ENCODE measurements around the gene MVB12B.

The MVB12B gene

GRCh38 chr9:126481862-126482261 lies 155.2 kb downstream of the MVB12B start:
- no peak for TF ChIP-seq YY1 (IDR thresholded peaks at IDR 0.05; ENCODE audit: low read depth)
- no peak for TF ChIP-seq TCF12 (IDR thresholded peaks at IDR 0.05; ENCODE audit: low read depth)
- TF ChIP-seq TEAD4 (IDR thresholded peaks at IDR 0.05), result no peak
- TF ChIP-seq ZBTB7A (IDR thresholded peaks at IDR 0.05; ENCODE audit: low read depth), result no peak
- TF ChIP-seq RAD21 (IDR thresholded peaks at IDR 0.05; ENCODE audit: low read depth), result no peak
- no peak for TF ChIP-seq REST (IDR thresholded peaks at IDR 0.05; ENCODE audit: low read depth)
- TF ChIP-seq FOXM1 (IDR thresholded peaks at IDR 0.05; ENCODE audit: borderline replicate concordance, low read depth), result no peak
- TF ChIP-seq EP300 (IDR thresholded peaks at IDR 0.05; ENCODE audit: borderline replicate concordance), result no peak
- no peak for TF ChIP-seq CREB1 (IDR thresholded peaks at IDR 0.05; ENCODE audit: low read depth)
- TF ChIP-seq NFIC (IDR thresholded peaks at IDR 0.05), result no peak
- no peak for TF ChIP-seq TAF1 (IDR thresholded peaks at IDR 0.05; ENCODE audit: low read depth)
- TF ChIP-seq MAX (IDR thresholded peaks at IDR 0.05), result no peak
- TF ChIP-seq USF1 (IDR thresholded peaks at IDR 0.05), result no peak
- TF ChIP-seq EGR1 (IDR thresholded peaks at IDR 0.05), result no peak
- TF ChIP-seq CEBPB (IDR thresholded peaks at IDR 0.05), result no peak

- TF ChIP-seq EP300 (IDR thresholded peaks at IDR 0.05; ENCODE audit: borderline replicate concordance) (no peak), CEBPB (IDR thresholded peaks at IDR 0.05) (no peak), EGR1 (IDR thresholded peaks at IDR 0.05) (no peak), FOXM1 (IDR thresholded peaks at IDR 0.05; ENCODE audit: borderline replicate concordance, low read depth) (no peak), MAX (IDR thresholded peaks at IDR 0.05) (no peak), USF1 (IDR thresholded peaks at IDR 0.05) (no peak), ZBTB7A (IDR thresholded peaks at IDR 0.05; ENCODE audit: low read depth) (no peak), CREB1 (IDR thresholded peaks at IDR 0.05; ENCODE audit: low read depth) (no peak), RAD21 (IDR thresholded peaks at IDR 0.05; ENCODE audit: low read depth) (no peak), TCF12 (IDR thresholded peaks at IDR 0.05; ENCODE audit: low read depth) (no peak), NFIC (IDR thresholded peaks at IDR 0.05) (no peak), YY1 (IDR thresholded peaks at IDR 0.05; ENCODE audit: low read depth) (no peak)
These were observed 155.9 kb downstream of the MVB12B start for GRCh38 chr9:126482361-126483044.

- TF ChIP-seq EGR1 (IDR thresholded peaks at IDR 0.05), result no peak
- no peak for TF ChIP-seq TEAD4 (IDR thresholded peaks at IDR 0.05)
- TF ChIP-seq RAD21 (IDR thresholded peaks at IDR 0.05; ENCODE audit: low read depth), result no peak
- no peak for TF ChIP-seq YY1 (IDR thresholded peaks at IDR 0.05; ENCODE audit: low read depth)
- TF ChIP-seq REST (IDR thresholded peaks at IDR 0.05; ENCODE audit: low read depth), result no peak
- no peak for TF ChIP-seq TCF12 (IDR thresholded peaks at IDR 0.05; ENCODE audit: low read depth)
- no peak for TF ChIP-seq EP300 (IDR thresholded peaks at IDR 0.05; ENCODE audit: borderline replicate concordance)
- TF ChIP-seq NFIC (IDR thresholded peaks at IDR 0.05), result no peak
- no peak for TF ChIP-seq FOXM1 (IDR thresholded peaks at IDR 0.05; ENCODE audit: borderline replicate concordance, low read depth)
- TF ChIP-seq MAX (IDR thresholded peaks at IDR 0.05), result no peak
- TF ChIP-seq USF1 (IDR thresholded peaks at IDR 0.05), result no peak
- TF ChIP-seq TAF1 (IDR thresholded peaks at IDR 0.05; ENCODE audit: low read depth), result no peak
- no peak for TF ChIP-seq ZBTB7A (IDR thresholded peaks at IDR 0.05; ENCODE audit: low read depth)
These were observed 156.9 kb downstream of the MVB12B start for GRCh38 chr9:126483468-126484073.

- TF ChIP-seq EGR1 (IDR thresholded peaks at IDR 0.05) (no peak), RAD21 (IDR thresholded peaks at IDR 0.05; ENCODE audit: low read depth) (no peak), USF1 (IDR thresholded peaks at IDR 0.05) (no peak), TCF12 (IDR thresholded peaks at IDR 0.05; ENCODE audit: low read depth) (no peak)
These were observed 159.0 kb downstream of the MVB12B start for GRCh38 chr9:126485662-126486061.

Measured in Ishikawa (cell line).